Mononuclear cell (primary cell): ENCODE measurements around the gene MYCBPAP. TPM values are rescaled to one million over a fixed set of nuclear protein-coding genes. Genes with fewer than 3 reads are reported as not detected.
A peak's percentile ranks its signal among the peaks of the same experiment; 100 is the strongest.
"Not testable (repeated sequence)": the region's sequence is repeated elsewhere in the genome, so short reads cannot be mapped to it uniquely, and the experiment has no call there.

Experiments used
- H3K27me3 ChIP-seq: 2 replicates; pipeline ENCODE4 v1.6.0; 2011; ENCODE audit warnings: low read length, control low read depth; ENCODE audit not compliant: insufficient read depth
- H3K4me1 ChIP-seq: 2 replicates; pipeline ENCODE4 v1.5.1; 2011; ENCODE audit warnings: mild to moderate bottlenecking, low read length, control low read depth; ENCODE audit not compliant: insufficient read depth
- H3K4me3 ChIP-seq: 2 replicates; pipeline ENCODE4 v1.5.1; 2011; ENCODE audit warnings: mild to moderate bottlenecking, low read length, moderate library complexity
- H3K9me3 ChIP-seq: 2 replicates; pipeline ENCODE4 v1.5.1; 2011; ENCODE audit warnings: low read depth, mild to moderate bottlenecking, control low read depth, low read length
- total RNA-seq: library from RNA; depleted of rRNA; stranded (reverse); fragments of >200 nt; gene quantifications from one replicate; pipeline ENCODE4 v1.2.3, GENCODE V29; 2012

MYCBPAP gene
- total RNA-seq, 1 donor: 0.73 TPM

DNA sequence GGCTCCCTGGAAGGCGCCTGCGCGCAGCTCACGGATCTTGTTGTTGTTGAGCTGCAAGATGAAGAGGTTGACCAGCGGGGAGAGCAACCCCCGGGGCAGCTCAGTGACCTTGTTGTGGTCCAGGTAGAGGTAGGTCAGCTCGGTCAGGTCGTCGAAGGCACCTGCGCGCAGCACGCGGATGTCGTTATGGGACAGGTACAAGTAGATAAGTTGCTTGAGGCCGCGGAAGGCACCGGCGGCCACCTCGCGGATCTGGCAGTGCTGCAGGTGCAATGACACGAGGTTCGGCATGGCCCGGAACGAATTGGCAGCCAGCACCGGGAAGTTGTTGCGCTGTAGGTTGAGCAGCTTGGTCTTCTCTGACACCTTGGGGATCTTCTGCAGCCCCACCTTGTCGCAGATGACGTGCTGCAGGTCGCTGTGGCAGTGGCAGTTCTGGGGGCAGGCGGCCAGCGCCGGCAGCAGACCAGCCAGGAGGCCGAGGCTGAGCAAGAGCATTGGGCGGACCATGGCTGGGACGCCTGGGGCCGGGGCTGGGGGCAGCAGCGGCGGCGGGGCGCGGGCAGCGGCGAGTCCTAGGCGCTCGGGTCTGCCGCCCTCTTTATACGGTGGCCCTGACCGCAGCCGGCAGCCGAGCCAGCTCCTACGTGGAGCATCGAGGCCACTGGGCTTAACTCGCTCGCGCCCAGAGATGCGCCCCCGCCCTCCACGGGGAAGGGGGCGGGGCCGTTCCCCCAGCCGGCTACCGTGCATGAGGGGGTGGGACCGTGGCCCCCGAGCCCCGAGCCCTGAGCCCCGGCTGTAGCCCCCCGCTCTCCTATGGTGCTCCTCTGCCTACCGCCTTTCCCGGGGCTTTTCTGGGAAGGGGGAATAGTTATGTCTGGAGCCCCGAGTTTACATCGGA is 39.7 kb upstream of the MYCBPAP start, which contains the start of gene CHAD:
TSS of gene CHAD (minus strand) at position 577 of the 904 bp plus-strand sequence. CDS start at position 510, 67 bp downstream.
- Histone ChIP-seq H3K9me3 (no peaks in the 10 kb centered on the region), H3K4me1 (peaks cover 5% of the 10 kb centered on the region), H3K4me3 (no peak within 1 kb of the TSS), H3K27me3 (peaks cover 18% of the 10 kb centered on the region)

GRCh38 chr17:50469208-50469605 is 39.0 kb upstream of the MYCBPAP start:
- Histone ChIP-seq H3K9me3 (no peaks in the 10 kb centered on the region), H3K4me3 (no peak overlapping the region), H3K4me1 (peaks cover 5% of the 10 kb centered on the region), H3K27me3 (peaks cover 18% of the 10 kb centered on the region)

DNA sequence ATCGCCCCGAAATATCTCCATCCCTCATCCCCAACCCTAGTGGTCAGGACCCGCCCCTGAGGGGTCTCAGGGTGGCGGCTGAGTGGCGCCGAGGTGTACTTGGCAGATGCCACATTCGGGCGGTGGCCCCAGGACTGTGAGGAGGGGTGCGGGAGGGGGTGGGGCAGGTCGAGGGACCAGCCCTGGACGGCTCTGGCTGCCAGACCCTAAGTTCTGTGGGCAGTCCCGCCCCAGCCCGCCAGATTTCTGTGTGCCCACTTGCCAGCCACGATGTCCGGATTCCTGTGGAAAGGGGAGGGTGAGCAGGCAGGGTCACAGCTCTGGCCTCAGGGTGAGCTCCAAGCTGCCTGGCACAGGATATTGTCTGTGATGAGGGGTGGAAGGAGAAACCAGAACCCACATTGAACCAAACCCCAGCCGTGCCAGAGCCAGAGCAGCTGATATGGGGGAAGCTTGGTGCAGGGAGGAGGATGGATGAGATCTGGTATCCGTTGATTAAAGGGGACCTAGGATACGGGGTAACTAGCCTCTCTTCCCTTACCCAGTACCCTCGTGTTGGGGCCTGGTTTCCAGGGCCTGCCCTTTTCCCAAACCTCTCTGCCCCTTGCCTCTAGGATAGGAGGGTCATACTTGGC is 38.5 kb upstream of the MYCBPAP start:
- Histone ChIP-seq H3K9me3 (no peaks in the 10 kb centered on the region), H3K27me3 (peaks cover 18% of the 10 kb centered on the region), H3K4me1 (peaks cover 5% of the 10 kb centered on the region), H3K4me3 (no peak overlapping the region)

GRCh38 chr17:50470426-50470825 is 37.8 kb upstream of the MYCBPAP start:
- no peaks in the 10 kb centered on the region for H3K9me3 ChIP-seq
- H3K4me3 ChIP-seq: no peak overlapping the region
- H3K27me3 ChIP-seq: peaks cover 18% of the 10 kb centered on the region
- peaks cover 5% of the 10 kb centered on the region for H3K4me1 ChIP-seq

DNA sequence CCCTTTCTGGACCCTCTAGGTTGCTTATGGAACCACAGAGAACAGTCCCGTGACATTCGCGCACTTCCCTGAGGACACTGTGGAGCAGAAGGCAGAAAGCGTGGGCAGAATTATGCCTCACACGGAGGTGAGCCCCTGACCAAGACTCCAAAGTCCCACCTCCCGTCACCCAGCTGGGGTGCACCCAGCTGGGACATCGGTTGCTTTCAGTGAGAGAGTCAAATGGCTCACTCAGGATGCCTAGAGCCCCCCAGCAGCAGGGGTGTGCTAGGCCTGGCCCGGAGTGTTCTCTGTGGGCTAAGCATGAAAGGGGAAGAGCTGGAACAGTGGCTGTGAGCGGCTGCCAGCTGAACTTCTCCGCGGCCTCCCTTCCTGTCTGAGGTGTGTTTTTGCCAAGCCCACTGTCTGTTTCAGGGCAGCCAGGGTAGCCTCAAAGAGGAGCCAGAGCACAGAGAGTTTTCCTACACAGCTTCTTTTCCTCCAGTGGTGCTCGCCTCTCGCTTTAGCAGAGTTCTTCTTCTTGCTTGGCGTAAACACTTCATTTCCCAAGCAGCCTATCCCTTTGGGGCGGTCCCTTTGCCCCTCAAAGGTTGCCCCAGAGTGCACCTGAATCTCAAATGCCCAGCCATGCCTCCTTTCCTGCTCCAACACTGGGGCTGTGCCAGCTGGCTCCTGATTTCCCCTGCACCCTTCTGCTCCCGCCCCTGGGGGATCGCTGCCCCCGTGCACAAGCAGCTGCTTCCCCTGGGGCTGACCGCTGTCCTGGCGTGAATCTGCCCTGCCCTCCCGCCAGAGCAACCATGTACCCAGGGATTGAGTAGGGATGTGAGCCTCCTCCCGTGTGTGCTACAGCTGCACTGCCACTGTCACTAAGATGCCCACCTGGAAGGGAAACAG is 37.0 kb upstream of the MYCBPAP start:
- H3K4me1 ChIP-seq: peaks cover 5% of the 10 kb centered on the region
- H3K4me3 ChIP-seq: no peak overlapping the region
- no peaks in the 10 kb centered on the region for H3K9me3 ChIP-seq
- H3K27me3 ChIP-seq: peaks cover 18% of the 10 kb centered on the region

- Histone ChIP-seq H3K27me3 (peaks cover 18% of the 10 kb centered on the region), H3K9me3 (no peaks in the 10 kb centered on the region), H3K4me1 (peaks cover 5% of the 10 kb centered on the region), H3K4me3 (no peak overlapping the region)
Measured at GRCh38 chr17:50472286-50472685, 36.0 kb upstream of the MYCBPAP start.

GRCh38 chr17:50472761-50473161 is 35.5 kb upstream of the MYCBPAP start:
- H3K4me1 ChIP-seq, H3K4me3 ChIP-seq, H3K9me3 ChIP-seq: not testable (repeated sequence)
- peaks cover 18% of the 10 kb centered on the region for H3K27me3 ChIP-seq

GRCh38 chr17:50473901-50474300 is 34.3 kb upstream of the MYCBPAP start:
- H3K9me3 ChIP-seq: no peaks in the 10 kb centered on the region
- H3K4me3 ChIP-seq: no peak overlapping the region
- H3K27me3 ChIP-seq: peaks cover 9% of the 10 kb centered on the region
- H3K4me1 ChIP-seq: peaks cover 10% of the 10 kb centered on the region

DNA sequence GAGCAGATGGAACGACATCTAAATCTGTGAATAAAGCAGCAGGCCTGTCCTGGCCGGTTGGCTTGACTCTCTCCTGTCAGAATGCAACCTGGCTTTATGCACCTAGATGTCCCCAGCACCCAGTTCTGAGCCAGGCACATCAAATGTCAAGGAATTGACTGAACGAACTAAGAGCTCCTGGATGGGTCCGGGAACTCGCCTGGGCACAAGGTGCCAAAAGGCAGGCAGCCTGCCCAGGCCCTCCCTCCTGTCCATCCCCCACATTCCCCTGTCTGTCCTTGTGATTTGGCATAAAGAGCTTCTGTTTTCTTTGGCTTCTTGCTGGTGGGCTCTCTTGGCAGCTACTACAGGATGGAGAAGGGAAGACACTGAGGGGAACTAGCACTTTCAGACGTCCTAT is 33.7 kb upstream of the MYCBPAP start:
- Histone ChIP-seq H3K4me1 (peaks cover 11% of the 10 kb centered on the region), H3K27me3 (peaks cover 4% of the 10 kb centered on the region), H3K9me3 (no peaks in the 10 kb centered on the region), H3K4me3 (no peak overlapping the region)

DNA sequence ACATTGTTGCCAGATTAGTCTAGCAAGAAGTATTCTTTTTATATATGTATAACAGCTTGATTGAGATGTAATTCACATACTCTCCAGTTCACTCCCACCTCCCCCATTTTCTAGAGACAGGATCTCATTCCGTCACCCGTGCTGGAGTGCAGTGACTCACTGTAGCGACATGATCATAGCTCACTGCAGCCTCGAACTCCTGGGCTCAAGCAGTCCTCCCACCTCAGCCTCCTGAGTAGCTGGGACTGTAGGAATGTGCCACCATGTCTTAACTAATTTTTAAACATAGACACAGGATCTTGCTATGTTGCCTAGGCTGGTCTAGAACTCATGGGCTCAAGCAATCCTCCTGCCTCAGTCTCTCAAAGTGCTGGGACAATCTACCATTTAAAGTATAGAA is 32.9 kb upstream of the MYCBPAP start:
- H3K27me3 ChIP-seq: no peaks in the 10 kb centered on the region
- H3K9me3 ChIP-seq: no peaks in the 10 kb centered on the region
- no peak overlapping the region for H3K4me3 ChIP-seq
- H3K4me1 ChIP-seq: peaks cover 19% of the 10 kb centered on the region

- H3K27me3 ChIP-seq, H3K9me3 ChIP-seq, H3K4me3 ChIP-seq: not testable (repeated sequence)
- H3K4me1 ChIP-seq: peaks cover 23% of the 10 kb centered on the region
Measured at GRCh38 chr17:50475775-50476544, 32.3 kb upstream of the MYCBPAP start.

- no peaks in the 10 kb centered on the region for H3K27me3 ChIP-seq
- no peak overlapping the region for H3K4me3 ChIP-seq
- no peaks in the 10 kb centered on the region for H3K9me3 ChIP-seq
- peaks cover 23% of the 10 kb centered on the region for H3K4me1 ChIP-seq
Measured at GRCh38 chr17:50476545-50477315, 31.5 kb upstream of the MYCBPAP start.

DNA sequence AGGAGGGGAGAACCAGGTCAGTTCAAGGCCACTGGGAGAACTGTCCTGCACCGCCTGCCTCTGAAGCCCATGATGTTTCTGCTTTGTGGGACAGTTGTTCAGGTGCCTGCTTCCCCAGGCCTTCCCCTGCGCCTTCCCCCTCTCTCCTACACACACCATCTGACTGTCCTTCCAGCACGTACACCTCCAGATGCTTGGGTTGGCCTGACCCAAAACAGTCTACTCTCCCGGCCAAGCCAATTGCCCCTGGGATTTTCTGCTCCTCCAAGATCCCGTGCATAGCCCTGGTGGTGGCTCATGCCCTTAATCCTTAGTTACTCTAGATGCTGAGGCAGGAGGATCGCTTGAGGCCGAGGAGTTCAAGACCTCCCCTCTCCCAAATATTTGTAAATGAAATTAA is 30.3 kb upstream of the MYCBPAP start:
- Histone ChIP-seq H3K27me3 (no peaks in the 10 kb centered on the region), H3K4me3 (peak overlapping the region; percentile 91), H3K4me1 (peaks cover 23% of the 10 kb centered on the region), H3K9me3 (no peaks in the 10 kb centered on the region)
